NCI-H748 (cell line): Measurements from ENCODE around the gene AP1S2.

Experiments
- DNase-seq: peaks from one replicate; lab custom pipeline; 2025; ENCODE audit not compliant: unreplicated experiment; lab: John Stamatoyannopoulos, UW

The AP1S2 gene

DNA sequence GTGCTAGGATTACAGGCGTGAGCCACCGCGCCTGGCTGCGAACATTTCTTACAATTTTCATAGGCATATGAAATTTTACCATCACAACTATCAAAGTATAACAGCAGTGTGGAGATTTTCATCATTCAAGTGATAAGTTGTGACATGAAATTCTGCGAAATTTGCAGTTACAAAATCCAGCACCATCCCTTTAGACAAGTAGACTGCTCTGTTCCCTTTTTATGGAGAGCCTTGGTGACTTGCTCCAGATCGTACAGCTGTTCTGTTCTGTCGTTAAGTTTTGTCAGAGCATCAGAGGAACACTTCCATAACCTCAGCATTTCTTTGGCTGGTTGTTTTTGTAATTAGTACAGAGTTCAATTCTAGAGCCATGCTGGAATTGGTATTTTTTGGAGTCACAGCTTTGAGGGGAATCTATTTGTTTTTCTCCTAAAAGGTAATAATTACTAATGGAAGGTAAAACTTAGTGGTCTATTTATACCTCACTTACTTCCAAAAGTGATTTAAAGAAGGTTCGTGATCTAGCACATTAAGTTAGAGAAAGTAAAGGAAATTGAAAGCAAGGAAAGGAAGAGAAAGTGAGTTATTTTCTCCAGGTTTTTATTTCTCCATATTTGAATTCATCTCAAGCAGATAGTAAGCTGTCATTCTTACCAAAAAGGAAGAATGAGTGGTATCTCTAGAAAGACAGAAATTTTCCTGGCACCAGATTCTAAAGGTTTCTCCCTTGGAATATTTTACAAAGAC lies 42.2 kb downstream of the AP1S2 start:
- no peak for DNase-seq

GRCh38 chrX:15808254-15808653 lies 46.4 kb downstream of the AP1S2 start:
- no peak for DNase-seq

GRCh38 chrX:15804563-15804962 lies 50.0 kb downstream of the AP1S2 start:
- DNase-seq = no peak

DNA sequence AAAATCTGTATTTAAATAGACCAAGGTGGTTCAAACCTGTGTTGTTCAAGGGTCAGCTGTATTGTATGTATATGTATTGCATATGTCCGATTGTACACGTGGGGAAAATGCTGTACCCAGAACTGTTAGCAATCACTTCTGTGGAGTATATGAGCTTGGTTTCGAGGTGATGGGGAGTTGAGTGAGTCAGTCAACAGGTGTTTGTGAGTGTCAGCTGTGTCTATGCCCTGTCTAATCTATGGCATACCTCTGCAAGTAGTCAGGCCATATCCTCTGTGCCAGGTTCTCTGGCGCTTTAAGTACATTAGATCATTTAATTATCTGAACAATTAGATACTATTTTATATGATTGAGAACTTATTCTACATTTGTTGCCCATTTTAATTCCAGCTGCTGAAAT lies 56.9 kb downstream of the AP1S2 start:
- no peak for DNase-seq

DNA sequence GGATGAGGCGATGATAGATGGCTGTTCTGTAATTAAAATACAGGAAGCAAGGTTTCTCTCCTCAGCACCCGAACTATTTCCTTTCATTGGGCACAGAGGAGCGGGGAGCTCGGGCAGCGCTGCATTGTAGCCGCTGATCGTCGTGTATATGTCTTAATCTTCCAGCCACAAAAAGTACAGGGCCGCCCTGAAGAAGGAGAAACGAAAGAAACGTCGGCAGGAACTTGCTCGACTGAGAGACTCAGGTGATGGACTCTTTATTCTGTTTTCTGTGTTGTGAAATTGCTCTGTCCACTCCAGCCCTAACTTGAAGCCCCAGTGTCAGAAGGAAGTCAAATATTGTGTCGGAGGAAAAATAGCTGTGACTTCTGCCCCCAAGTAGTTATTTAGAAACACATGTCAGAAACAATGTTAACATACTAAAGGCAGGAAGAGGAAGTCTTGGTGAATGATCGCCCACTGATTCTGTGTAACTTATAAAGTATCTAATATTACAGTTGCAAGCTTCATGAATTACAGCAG lies 63.8 kb downstream of the AP1S2 start:
- DNase-seq = no peak

DNA sequence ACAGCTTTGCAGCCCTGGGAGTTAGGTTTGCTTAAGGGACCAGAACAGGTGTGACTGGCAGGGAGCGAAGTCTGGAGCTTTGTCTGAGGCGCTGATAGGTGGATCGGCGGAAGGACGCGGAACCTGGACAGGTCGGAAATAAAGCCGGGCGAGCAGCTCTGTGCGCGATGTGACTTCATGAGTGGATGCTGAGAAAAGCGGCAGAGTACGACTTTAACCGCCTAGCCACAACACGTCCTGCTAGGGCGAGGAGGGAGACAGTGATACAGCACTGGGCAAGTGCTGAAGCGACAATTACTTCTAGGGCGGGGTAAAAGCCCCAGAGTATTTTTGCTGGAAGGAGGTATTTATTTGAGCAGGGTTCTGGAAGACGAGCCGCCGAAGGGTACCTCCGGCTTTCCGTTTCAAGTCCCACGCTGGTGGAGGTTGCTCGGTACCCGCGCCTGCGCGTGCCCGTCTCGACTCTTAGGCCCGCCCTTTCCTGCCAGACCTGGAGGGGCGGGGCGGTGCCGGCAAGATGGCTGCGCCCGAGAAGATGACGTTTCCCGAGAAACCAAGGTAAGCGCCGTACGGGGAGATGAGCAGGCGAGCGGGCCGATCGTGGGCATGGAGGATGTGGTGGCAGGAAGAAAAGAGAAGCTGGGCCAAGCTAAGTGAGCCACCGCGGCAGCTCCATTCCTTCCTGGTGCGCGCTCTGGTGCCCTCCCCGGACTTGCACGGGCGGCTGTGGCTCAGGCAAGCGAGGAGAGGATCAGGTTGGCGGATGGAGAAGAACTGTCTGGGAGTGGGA lies 64.4 kb downstream of the AP1S2 start, which contains the start of gene ZRSR2:
Gene ZRSR2, plus strand, starts transcription at position 506 of the 790 bp plus-strand sequence. Its CDS starts 12 bp downstream, at position 518.
- DNase-seq = peak; percentile 90

DNA sequence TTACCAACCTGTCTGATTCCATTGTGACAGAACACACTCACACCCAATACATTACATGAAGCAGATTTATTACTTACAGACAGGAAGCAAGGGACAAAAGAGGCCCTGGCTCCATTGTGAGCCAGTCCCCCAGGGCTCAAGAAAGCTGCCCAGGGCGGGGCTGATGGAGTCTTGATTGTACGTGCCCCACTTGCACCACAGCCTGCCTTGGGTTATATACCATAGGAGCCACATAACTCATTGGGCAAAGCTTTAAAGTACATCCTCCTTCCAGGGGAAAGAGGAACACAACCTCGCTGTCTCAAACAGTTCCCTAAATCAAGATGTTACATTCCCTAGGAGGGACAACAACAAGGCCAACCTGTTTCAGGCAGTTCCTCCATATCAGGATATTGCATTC lies 67.7 kb downstream of the AP1S2 start:
- no peak for DNase-seq

GRCh38 chrX:15785176-15785750 lies 69.3 kb downstream of the AP1S2 start:
- DNase-seq = no peak

DNA sequence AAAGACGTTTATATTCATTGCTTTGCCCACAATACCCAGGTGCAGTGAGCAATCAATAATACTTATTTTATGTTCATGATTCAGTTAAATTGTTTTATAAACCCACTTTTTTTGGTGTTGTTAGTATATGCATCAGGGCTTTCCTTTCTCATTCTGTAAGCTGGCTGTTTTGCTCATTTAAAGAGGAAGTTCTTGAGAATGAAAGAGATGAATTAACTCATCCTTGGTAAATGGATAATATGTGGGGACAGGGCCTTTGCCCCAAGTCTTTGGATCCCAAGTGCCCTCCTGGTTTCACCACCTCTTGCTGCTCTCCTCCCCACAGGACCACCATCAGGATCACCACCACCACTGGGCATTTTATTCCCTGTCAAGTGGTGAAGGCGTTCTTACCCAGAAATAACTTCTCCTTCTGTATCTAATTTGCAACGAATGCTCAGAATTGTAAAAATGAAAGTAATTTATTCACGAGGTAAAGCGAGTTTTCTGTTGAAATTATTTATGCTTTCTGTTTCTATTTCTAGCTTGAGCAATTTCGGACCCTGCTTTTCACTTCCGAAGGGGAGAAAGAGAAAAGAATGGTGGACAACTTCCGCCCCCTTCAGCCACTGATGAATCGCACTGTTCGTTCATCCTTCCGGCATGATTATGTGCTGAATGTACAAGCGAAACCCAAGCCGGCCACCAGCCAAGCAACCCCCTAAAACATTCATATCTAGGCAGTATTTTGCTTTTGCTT lies 72.5 kb downstream of the AP1S2 start:
- DNase-seq = no peak
